GM12891 (cell line): ENCODE results near the gene ELAC2.

ENCODE experiments used
- PAX5 ChIP-seq: IDR thresholded peaks from 2 replicates; pipeline ENCODE4 v1.6.1; 2011; ENCODE audit warnings: low read length, moderate library complexity, mild to moderate bottlenecking; ENCODE audit not compliant: insufficient read depth, severe bottlenecking
- POLR2A ChIP-seq: IDR thresholded peaks from 2 replicates; pipeline ENCODE4 v1.6.1; 2011; ENCODE audit warnings: low read depth, low read length, control low read depth
- TAF1 ChIP-seq: IDR thresholded peaks from 2 replicates; pipeline ENCODE4 v1.6.1; 2011; ENCODE audit warnings: low read depth, low read length, control low read depth

GRCh38 chr17:13005530-13005929, 12.3 kb downstream of the ELAC2 start:
- no peak for TF ChIP-seq PAX5
- no peak for TF ChIP-seq POLR2A
- no peak for TF ChIP-seq TAF1
